Stimulated activated naive B cell treated with anti-CD40 and anti-IgM and Interleukin-4, amounts not matched to agents 10 μg/mL and 1 μg/mL and 100 μg/mL, for 72 hours (primary cell): ENCODE measurements around the gene HAGH.
"Not testable (repeated sequence)": the region's sequence is repeated elsewhere in the genome, so short reads cannot be mapped to it uniquely, and the experiment has no call there.

Experiments
- ATAC-seq, 2 donors: fragments of 150-1000 bp; cut with Tn5 transposase; replicated peaks; 2 replicates each; pipeline ENCODE4 v1.10.0; 2021; ENCODE audit warnings: moderate library complexity in 1 of 2
- DNase-seq: peaks from one replicate; pipeline ENCODE4 v3.0.0; 2021
- H3K27ac Mint-ChIP-seq: one replicate; pipeline ENCODE4 v1.8.0; 2022; ENCODE audit warnings: mild to moderate bottlenecking, mixed read lengths
- H3K27me3 Mint-ChIP-seq, 2 donors: one replicate each; pipeline ENCODE4 v1.8.0; 2022; ENCODE audit warnings: mixed read lengths in 2 of 2
- H3K36me3 Mint-ChIP-seq, 2 donors: one replicate each; pipeline ENCODE4 v1.8.0; 2022; ENCODE audit warnings: mixed read lengths in 2 of 2, mild to moderate bottlenecking in 1 of 2
- H3K4me1 Mint-ChIP-seq, 2 donors: one replicate each; pipeline ENCODE4 v1.8.0; 2022; ENCODE audit warnings: mixed read lengths in 2 of 2, mild to moderate bottlenecking in 1 of 2
- H3K4me3 Mint-ChIP-seq, 2 donors: one replicate each; pipeline ENCODE4 v1.8.0; 2022; ENCODE audit warnings: mild to moderate bottlenecking in 2 of 2, mixed read lengths in 2 of 2, moderate library complexity in 1 of 2
- H3K9me3 Mint-ChIP-seq, 2 donors: one replicate each; pipeline ENCODE4 v1.8.0; 2022; ENCODE audit warnings: mixed read lengths in 2 of 2, mild to moderate bottlenecking in 1 of 2

The HAGH gene

DNA sequence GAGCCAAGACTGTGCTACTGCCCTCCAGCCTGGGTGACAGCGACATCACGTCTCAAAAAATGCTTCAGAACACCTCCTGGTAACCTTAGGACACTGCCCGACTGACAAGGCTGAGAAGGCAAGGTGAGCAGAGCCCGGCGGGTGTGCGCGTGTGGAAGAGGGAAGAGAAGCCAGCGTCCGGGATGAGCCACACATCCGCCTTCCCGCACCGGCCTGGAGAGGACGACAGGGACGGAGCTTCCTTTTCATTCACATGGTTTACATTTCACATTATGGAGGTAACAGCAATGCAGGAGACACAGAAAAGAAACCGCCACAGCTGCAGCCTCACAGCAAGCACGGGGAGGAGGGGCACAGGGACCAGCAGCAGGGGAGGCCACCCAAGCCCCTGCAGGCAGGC is 16.5 kb downstream of the HAGH start:
- Mint-ChIP-seq H3K36me3 (peaks cover 24 to 41% of the 10 kb centered on the region in 2 donors), H3K27ac (no peak overlapping the region), H3K4me1 (peaks cover 0 to 6% of the 10 kb centered on the region in 2 donors), H3K27me3 (no peaks in the 10 kb centered on the region), H3K4me3 (no peak overlapping the region), H3K9me3 (no peaks in the 10 kb centered on the region)
- ATAC-seq = no peak
- DNase-seq = no peak

DNA sequence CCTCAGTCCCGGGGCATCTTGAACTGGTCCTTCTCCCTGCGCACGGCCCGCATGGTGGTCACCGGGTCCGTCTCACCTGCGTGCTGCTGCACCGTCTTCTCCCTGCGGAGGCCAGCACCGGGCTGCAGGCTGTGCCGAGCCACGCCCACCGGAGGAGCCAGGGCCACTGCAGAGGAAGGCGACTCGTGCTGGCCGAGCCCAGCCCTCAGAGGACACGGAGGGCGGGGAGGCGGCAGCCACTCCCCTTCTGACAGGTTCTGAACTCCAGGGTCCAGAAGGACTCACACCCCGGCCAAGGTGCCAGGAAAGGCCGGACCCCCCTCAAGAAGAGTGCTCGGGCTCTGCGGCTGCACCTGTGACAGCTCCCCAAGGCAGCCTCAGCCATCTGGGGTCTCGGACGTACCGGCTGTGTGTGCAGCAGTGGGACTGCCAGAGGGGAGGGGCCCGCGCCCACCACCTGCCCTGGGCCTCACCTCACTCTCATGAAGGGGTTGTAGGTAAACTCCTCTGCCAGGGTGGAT is 17.3 kb downstream of the HAGH start:
- H3K27ac Mint-ChIP-seq = no peak overlapping the region
- DNase-seq (no peak), ATAC-seq (no peak)
- H3K4me3 Mint-ChIP-seq = no peak overlapping the region
- peaks cover 0 to 6% of the 10 kb centered on the region in 2 donors for H3K4me1 Mint-ChIP-seq
- H3K27me3 Mint-ChIP-seq = no peaks in the 10 kb centered on the region
- H3K36me3 Mint-ChIP-seq = peaks cover 26 to 45% of the 10 kb centered on the region in 2 donors
- H3K9me3 Mint-ChIP-seq = no peaks in the 10 kb centered on the region

DNA sequence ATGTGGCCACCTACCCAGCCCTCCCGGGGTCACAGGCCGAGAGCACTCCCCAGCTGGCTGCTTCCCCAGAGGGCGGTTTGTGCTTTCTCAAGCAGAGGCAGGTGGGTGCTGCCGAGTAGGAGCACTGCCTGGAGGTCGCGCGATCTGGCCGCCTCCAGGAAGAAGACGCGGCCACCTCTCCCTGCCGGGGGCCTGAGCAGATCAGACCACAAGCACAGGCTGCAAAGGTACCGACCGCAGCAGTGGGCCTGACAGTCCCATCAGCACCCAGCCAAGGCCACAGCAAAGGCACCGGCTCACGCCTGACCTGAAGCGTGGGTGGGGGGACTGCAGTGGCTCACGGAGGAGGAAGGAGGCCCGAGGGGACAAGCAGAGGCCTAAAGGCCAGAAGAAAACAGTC is 17.9 kb downstream of the HAGH start:
- no peak overlapping the region for H3K4me3 Mint-ChIP-seq
- H3K27ac Mint-ChIP-seq = peak overlapping the region; percentile 25
- no peak for DNase-seq
- H3K36me3 Mint-ChIP-seq = peaks cover 26 to 42% of the 10 kb centered on the region in 2 donors
- no peaks in the 10 kb centered on the region for H3K9me3 Mint-ChIP-seq
- ATAC-seq = no peak
- H3K4me1 Mint-ChIP-seq = peaks cover 0 to 6% of the 10 kb centered on the region in 2 donors
- H3K27me3 Mint-ChIP-seq = no peaks in the 10 kb centered on the region

DNA sequence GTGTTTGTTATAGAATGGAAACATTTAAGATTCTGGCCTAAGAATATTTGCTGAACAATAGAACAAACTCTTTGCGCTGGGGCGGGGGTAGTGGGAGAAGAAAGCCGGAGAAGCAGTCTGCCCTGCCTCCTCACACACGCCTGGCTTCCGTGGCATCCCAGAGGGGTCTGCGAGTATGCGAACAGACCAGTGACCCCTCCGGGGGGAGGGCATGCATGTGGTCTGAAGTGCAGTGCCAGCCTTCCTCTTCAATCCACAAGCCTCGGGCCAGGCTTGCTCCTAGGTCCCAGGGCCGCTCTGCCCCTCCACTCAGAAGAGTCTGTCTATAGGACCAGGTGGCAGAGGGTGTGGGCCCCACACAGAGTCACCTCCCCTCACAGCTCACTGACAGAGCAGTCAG is 19.0 kb downstream of the HAGH start:
- ATAC-seq (no peak), DNase-seq (no peak)
- no peak overlapping the region for H3K27ac Mint-ChIP-seq
- H3K36me3 Mint-ChIP-seq = peaks cover 23 to 35% of the 10 kb centered on the region in 2 donors
- H3K9me3 Mint-ChIP-seq = no peaks in the 10 kb centered on the region
- H3K4me3 Mint-ChIP-seq = no peak overlapping the region
- peaks cover 0 to 2% of the 10 kb centered on the region in 2 donors for H3K4me1 Mint-ChIP-seq
- H3K27me3 Mint-ChIP-seq = no peaks in the 10 kb centered on the region

DNA sequence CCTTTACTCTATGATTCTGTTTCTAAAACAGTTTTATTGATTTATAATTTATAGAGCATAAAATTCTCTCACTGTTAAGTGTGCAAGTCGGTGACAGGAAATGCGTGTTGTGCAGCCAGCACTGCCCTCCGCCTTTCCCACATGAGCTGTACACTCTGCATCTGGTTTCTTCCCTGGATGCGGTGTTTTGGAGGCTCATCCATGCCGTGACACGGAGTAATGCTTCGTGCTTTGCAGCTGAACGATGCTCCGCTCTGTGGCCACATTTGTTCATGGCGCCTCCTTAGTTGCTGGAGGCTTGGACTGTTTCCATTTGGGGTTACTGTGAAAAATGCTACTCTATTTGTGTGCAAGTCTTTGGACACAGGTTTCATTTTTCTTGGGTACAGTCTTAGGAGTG is 25.9 kb downstream of the HAGH start:
- no peak overlapping the region for H3K4me3 Mint-ChIP-seq
- H3K27ac Mint-ChIP-seq = no peak overlapping the region
- no peaks in the 10 kb centered on the region for H3K27me3 Mint-ChIP-seq
- ATAC-seq (no peak), DNase-seq (no peak)
- H3K9me3 Mint-ChIP-seq = peaks cover 13 to 14% of the 10 kb centered on the region in 2 donors
- peaks cover 24 to 38% of the 10 kb centered on the region in 2 donors for H3K36me3 Mint-ChIP-seq
- no peaks in the 10 kb centered on the region for H3K4me1 Mint-ChIP-seq

DNA sequence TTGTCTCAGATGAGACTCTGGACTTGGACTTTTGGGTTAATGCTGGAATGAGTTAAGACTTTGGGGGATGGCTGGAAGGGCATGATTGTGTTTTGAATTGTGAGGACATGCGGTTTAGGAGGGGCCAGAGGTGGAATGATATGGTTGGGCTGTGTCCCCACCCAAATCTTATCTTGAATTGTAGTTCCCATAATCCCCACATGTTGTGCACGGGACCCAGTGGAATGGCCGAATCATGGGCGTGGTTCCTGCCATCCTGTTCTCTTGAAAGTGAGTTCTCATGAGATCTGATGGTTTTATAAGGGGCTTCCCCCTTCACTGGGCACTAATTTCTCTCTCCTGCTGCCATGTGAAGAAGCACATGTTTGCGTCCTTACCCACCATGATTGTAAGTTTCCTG is 27.4 kb downstream of the HAGH start:
- not testable (repeated sequence) for ATAC-seq, H3K27ac Mint-ChIP-seq, H3K4me1 Mint-ChIP-seq, DNase-seq, H3K4me3 Mint-ChIP-seq, H3K27me3 Mint-ChIP-seq
- Mint-ChIP-seq H3K9me3 (peaks cover 13 to 14% of the 10 kb centered on the region in 2 donors), H3K36me3 (peaks cover 24 to 27% of the 10 kb centered on the region in 2 donors)

DNA sequence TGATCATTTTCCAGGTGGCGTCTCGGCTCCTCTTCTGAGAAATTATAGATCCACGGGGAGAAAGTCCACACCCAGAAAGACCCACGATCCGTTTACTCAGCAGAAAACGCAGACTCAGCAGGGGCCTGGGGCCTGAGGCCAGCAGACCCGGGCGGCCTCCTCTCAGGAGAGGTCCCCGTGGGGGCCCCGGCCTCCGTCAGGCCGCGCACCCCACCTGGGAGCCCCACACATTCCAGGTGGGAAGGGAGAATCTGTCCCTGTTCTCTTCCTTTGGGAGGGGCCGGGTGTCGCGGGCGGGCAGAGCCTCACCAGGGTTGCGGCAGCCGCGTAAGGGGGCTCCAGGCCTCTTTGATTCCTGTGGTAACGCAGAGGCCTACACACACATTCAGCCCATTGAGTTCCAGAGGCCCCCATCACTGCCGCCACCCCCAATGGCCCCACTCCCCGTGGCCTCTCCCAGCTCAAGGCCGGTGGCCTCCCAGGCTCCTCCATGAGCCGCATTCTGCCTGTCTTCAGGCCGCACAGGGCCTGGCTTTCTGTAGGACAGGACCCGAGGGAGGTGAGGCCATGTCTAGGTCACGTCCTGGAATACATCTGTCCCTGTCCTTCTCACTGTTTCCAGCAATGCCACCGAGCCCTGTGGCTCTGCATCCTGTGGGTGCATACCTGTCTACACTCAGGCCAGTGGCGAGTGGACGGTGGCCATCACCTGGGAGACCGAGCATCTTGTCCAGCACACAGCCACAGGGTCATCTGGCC is 31.5 kb downstream of the HAGH start:
- DNase-seq = no peak
- no peak overlapping the region for H3K27ac Mint-ChIP-seq
- ATAC-seq = no peak
- H3K4me1 Mint-ChIP-seq = no peaks in the 10 kb centered on the region
- H3K9me3 Mint-ChIP-seq = peaks cover 9 to 11% of the 10 kb centered on the region in 2 donors
- H3K4me3 Mint-ChIP-seq = no peak overlapping the region
- H3K36me3 Mint-ChIP-seq = peaks cover 25 to 28% of the 10 kb centered on the region in 2 donors
- H3K27me3 Mint-ChIP-seq = no peaks in the 10 kb centered on the region

DNA sequence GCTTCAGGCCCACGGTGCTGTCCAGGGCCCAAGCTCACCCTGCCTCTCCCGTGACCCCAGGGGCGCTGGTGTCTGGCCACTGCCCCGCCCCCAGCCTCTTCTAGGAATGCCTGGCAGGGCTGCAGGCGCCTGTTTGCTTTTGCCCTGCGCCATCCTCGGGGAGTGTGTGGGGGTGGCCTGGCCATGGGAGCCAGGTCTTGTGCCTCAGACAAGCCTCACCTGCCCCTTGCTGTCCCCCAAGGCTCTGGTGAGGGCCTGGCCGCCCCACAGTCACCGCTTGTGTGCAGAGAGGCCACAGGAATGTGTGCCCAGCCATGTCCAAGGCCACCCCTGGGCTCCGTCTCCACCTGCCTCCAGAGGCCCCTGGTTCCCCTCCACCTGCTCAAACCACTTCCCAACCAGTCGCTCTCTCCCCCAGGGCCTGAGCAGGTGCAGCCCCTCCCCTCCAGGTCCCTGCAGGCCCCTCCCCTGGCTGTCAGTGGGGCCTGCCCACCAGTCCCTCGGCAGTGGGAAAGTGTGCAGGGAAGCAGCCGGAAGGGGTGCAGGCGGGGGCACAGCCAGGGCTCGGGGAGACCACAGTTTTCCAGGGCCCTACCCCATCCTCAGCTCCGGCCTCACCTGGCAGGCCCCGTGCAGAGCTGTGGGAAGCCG is 32.3 kb downstream of the HAGH start:
- ATAC-seq = no peak
- H3K4me1 Mint-ChIP-seq = no peaks in the 10 kb centered on the region
- no peaks in the 10 kb centered on the region for H3K27me3 Mint-ChIP-seq
- peaks cover 18 to 22% of the 10 kb centered on the region in 2 donors for H3K36me3 Mint-ChIP-seq
- H3K27ac Mint-ChIP-seq = no peak overlapping the region
- DNase-seq = no peak
- H3K4me3 Mint-ChIP-seq = no peak overlapping the region
- H3K9me3 Mint-ChIP-seq = peaks cover 4 to 9% of the 10 kb centered on the region in 2 donors

DNA sequence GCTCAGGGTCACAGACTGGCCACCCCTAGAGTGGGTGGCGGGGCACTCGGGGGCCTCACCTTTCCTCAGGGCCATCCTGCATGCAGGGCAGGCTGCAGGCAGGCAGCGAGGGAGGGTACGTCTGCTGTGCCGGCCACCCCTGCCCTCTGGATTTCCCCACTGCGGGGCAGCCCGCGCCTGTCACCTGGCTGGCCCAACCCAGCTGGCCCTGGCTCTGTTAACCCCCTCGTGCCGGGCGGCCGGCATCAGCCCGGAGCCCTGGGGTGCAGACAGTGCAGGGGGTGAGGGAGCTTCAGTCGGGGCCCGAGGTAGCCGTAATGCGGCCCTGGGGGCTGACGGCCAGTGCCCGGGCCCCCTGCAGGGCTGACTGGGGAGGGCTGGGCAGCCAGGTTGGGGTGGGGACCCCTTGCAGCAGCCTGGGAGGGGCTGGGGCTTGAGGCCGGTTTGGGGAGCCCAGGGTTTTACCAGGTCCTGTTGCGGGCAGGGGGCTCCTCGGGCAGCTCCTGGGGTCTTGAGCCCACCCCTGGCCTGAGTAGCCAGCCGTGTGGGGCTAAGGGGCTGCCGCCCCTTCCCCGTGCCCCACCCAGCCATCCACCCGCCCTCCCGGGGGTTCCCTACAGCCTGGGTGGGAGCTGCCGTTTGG is 32.9 kb downstream of the HAGH start, which contains the start of gene IGFALS:
Gene IGFALS, minus strand, starts transcription at position 128 of the 643 bp plus-strand sequence. Its CDS starts 53 bp downstream, at position 75.
- Mint-ChIP-seq H3K27ac (no peak within 1 kb of the TSS), H3K4me1 (peaks cover 2 to 4% of the 10 kb centered on the region in 2 donors), H3K9me3 (peaks cover 0 to 5% of the 10 kb centered on the region in 2 donors), H3K27me3 (no peaks in the 10 kb centered on the region), H3K36me3 (peaks cover 18 to 21% of the 10 kb centered on the region in 2 donors), H3K4me3 (no peak within 1 kb of the TSS)
- no peak for ATAC-seq
- DNase-seq = no peak

DNA sequence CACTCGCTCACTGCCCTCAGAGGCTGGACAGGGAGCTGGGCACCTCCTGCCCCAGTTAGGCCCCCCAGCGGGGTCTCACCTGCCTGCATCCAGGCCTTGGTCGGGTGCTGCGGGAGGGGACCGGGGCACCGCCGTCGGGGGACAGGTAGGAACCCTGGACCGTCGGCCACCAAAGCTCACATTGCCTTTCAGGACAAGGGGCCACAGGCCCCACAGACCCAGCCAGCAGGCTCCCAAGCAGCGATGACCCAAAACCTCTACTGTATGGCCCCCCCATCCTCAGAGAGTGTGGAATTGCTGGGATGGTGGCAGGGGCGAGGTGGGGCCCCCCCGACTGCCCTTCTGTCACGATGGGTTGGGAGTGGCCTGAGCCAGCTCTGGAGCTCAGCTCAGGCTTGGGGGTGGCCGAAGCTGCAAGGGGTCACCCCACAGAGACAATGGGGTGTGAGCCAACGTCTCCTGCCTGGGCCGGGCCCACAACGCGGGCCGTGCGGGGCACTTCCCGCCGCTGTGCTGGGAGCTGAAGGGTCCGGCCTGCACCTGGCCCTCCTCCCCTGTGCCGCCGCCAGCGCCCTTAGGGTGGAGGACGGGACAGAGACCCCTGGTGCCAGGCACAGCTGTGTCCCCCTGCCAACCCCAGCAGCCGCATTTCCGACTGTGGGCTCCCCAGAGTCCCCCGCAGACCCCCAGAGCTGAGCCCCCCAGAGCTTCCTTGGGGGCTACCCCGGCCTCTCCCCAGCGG is 33.6 kb downstream of the HAGH start:
- no peak for ATAC-seq
- peaks cover 17 to 24% of the 10 kb centered on the region in 2 donors for H3K36me3 Mint-ChIP-seq
- no peak overlapping the region for H3K27ac Mint-ChIP-seq

DNA sequence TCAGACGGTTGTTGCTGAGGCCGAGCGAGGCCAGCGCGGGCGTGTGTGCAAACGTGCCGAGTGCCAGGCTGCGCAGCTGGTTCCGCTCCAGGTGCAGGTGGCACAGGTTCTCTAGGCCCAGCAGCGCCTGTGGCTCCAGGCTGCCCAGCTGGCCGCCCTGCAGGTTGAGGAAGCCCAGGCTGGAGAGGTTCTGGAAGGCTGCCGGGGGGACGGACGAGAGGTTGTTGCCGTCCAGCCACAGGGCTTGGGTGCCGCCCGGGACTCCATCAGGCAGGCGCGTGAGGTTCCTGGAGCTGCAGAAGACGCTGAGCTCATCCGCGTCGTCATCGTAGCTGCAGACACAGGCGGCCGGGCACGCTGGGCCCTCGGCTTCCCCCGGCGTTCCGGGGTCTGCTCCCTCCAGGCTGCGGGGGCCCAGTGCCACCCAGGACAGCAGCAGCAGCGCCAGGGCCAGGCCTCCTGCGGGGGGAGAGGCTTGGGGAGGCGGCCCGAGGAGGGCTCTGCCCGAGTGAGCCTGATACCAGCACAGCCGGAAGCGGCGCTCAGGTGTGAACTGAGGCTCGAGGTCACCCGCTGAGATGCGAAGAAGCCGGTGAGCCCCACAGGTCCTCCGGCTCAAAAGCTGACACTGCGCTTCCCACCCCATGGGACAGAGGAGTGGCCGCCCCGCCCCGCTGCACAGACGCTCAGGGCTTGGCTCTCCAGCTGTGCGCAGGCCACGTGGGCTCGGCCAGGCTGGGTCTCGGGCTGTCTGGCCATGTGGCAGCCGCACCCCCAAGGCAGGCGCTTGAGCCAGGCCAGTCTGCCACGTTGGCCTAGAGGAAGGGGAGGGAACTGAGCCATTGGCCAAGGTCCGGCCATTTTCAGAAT is 34.4 kb downstream of the HAGH start:
- Mint-ChIP-seq H3K27me3 (no peaks in the 10 kb centered on the region), H3K36me3 (peaks cover 15 to 24% of the 10 kb centered on the region in 2 donors), H3K27ac (no peak overlapping the region), H3K4me3 (no peak overlapping the region), H3K4me1 (peaks cover 2 to 5% of the 10 kb centered on the region in 2 donors), H3K9me3 (peaks cover 0 to 3% of the 10 kb centered on the region in 2 donors)
- ATAC-seq = no peak
- DNase-seq = no peak

More for the DNA sequence above, 33.6 kb downstream of the HAGH start:
- H3K4me3 Mint-ChIP-seq = no peak overlapping the region
- no peaks in the 10 kb centered on the region for H3K27me3 Mint-ChIP-seq
- H3K9me3 Mint-ChIP-seq = peaks cover 0 to 4% of the 10 kb centered on the region in 2 donors
- DNase-seq = no peak
- peaks cover 2 to 5% of the 10 kb centered on the region in 2 donors for H3K4me1 Mint-ChIP-seq

DNA sequence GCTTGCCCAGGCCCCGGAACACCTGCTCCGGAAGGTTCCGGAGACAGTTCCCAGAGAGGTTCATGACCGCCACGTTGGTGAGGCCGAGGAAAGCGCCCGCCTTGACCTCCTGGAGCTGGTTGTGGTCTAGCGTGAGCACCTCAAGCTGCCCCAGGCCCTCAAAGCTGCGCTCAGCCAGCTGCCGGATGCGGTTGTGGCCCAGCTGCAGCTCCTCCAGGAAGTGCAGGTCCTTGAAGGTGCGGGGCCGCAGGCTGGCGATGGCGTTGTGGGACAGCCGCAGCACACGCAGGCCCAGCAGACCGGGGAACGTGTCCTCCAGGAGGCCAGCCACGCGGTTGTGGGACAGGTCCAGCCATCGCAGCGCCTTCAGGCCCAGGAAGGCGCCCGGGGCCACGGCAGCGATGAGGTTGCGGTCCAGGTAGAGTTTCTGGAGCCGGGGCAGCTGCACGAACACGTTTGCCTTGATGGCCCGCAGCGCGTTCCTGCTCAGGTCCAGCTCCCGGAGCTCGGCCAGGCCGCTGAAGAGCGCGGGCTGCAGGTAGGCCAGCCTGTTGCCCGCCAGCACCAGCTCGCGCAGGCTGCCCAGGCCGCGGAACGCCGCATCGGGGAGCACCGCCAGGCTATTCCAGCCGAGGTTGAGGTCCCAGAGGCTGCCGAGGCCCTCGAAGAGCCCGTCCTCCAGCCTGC is 35.2 kb downstream of the HAGH start:
- H3K4me1 Mint-ChIP-seq = peaks cover 2 to 5% of the 10 kb centered on the region in 2 donors
- ATAC-seq (no peak), DNase-seq (no peak)
- no peaks in the 10 kb centered on the region for H3K9me3 Mint-ChIP-seq
- H3K4me3 Mint-ChIP-seq = no peak overlapping the region
- no peaks in the 10 kb centered on the region for H3K27me3 Mint-ChIP-seq
- peaks cover 10 to 25% of the 10 kb centered on the region in 2 donors for H3K36me3 Mint-ChIP-seq
- no peak overlapping the region for H3K27ac Mint-ChIP-seq
